Measurements from ENCODE around the gene PKNOX1.
"Not testable (repeated sequence)": the region's sequence is repeated elsewhere in the genome, so short reads cannot be mapped to it uniquely, and the experiment has no call there.

The PKNOX1 gene

GRCh38 chr21:42983869-42984268 is 9.5 kb downstream of the PKNOX1 start:
- Histone ChIP-seq H3K36me3 (no peaks in the 10 kb centered on the region), H3K4me3 (no peak overlapping the region), H3K9me3 (no peaks in the 10 kb centered on the region), H3K27me3 (no peaks in the 10 kb centered on the region), H3K4me1 (peaks cover 0 to 6% (median 0%) of the 10 kb centered on the region in 4 donors), H3K27ac (no peak overlapping the region)
- no peak for DNase-seq
- intact Hi-C loops (cut with DNase I; ENCODE audit: low total_unique reads): no loop called here
- TF ChIP-seq CTCF (IDR thresholded peaks at IDR 0.05): no peak

GRCh38 chr21:42986125-42986783 is 11.9 kb downstream of the PKNOX1 start:
- H3K9me3 ChIP-seq: no peaks in the 10 kb centered on the region
- no peak overlapping the region for H3K4me3 ChIP-seq
- H3K27me3 ChIP-seq: no peaks in the 10 kb centered on the region
- intact Hi-C loops (cut with DNase I; ENCODE audit: low total_unique reads): loop anchor here (5.0 kb wide), 1 partner anchor 1846 kb away; no protein-coding TSS in a partner anchor
- no peak for DNase-seq
- no peak for TF ChIP-seq CTCF (IDR thresholded peaks at IDR 0.05)
- H3K4me1 ChIP-seq: peaks cover 0 to under 1% (median 0%) of the 10 kb centered on the region in 4 donors
- no peaks in the 10 kb centered on the region for H3K36me3 ChIP-seq
- no peak overlapping the region for H3K27ac ChIP-seq

GRCh38 chr21:42988236-42988965 is 14.0 kb downstream of the PKNOX1 start:
- TF ChIP-seq CTCF (IDR thresholded peaks at IDR 0.05): no peak
- no peaks in the 10 kb centered on the region for H3K9me3 ChIP-seq
- peaks cover 0 to 10% (median 0%) of the 10 kb centered on the region in 4 donors for H3K4me1 ChIP-seq
- H3K27me3 ChIP-seq: no peaks in the 10 kb centered on the region
- no peak for DNase-seq
- H3K36me3 ChIP-seq: no peaks in the 10 kb centered on the region
- intact Hi-C loops (cut with DNase I; ENCODE audit: low total_unique reads): loop anchor here (5.0 kb wide), 1 partner anchor 1844 kb away; no protein-coding TSS in a partner anchor
- no peak overlapping the region for H3K27ac ChIP-seq
- no peak overlapping the region for H3K4me3 ChIP-seq

DNA sequence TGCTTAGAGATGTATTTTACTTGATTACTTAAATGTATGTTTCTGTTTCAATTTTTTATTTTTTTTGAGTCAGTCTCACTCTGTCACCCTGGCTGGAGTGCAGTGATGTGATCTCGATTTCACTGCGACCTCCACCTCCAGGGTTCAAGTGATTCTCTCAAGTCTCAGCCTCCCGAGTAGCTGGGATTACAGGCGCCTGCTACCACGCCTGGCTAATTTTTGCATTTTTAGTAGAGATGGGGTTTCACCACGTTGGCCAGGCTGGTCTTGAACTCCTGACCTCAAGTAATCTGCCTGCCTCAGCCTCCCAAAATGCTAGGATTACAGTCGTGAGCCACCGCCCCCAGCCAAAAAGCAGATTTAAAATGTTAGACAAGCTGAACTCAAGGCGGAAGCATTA is 15.0 kb downstream of the PKNOX1 start:
- DNase-seq, H3K9me3 ChIP-seq, H3K36me3 ChIP-seq, H3K27ac ChIP-seq, H3K27me3 ChIP-seq, H3K4me1 ChIP-seq, H3K4me3 ChIP-seq: not testable (repeated sequence)
- intact Hi-C loops (cut with DNase I; ENCODE audit: low total_unique reads): loop anchor here (5.0 kb wide), 1 partner anchor 1843 kb away; no protein-coding TSS in a partner anchor

GRCh38 chr21:42989816-42990650 is 15.7 kb downstream of the PKNOX1 start:
- Histone ChIP-seq H3K4me3 (no peak overlapping the region), H3K9me3 (no peaks in the 10 kb centered on the region), H3K27me3 (no peaks in the 10 kb centered on the region), H3K4me1 (peaks cover 0 to 10% (median 0%) of the 10 kb centered on the region in 4 donors), H3K36me3 (no peaks in the 10 kb centered on the region), H3K27ac (no peak overlapping the region)
- no peak for DNase-seq
- intact Hi-C loops (cut with DNase I; ENCODE audit: low total_unique reads): loop anchor here (5.0 kb wide), 1 partner anchor 1842 kb away; no protein-coding TSS in a partner anchor
- TF ChIP-seq CTCF (IDR thresholded peaks at IDR 0.05): no peak

All from tibial artery (tissue), 4 donors.